ENCODE data around the gene TNFRSF14. TPM values are rescaled to one million over a fixed set of nuclear protein-coding genes. Genes with fewer than 3 reads are reported as not detected.

The TNFRSF14 gene
- total and polyA plus RNA-seq, 9 of the 15 experiments (the other 6 are each of a cell fraction or from before 2014, with no cell fraction given) = 0.11 to 2.3 (median 0.68) TPM; not detected in 2

DNA sequence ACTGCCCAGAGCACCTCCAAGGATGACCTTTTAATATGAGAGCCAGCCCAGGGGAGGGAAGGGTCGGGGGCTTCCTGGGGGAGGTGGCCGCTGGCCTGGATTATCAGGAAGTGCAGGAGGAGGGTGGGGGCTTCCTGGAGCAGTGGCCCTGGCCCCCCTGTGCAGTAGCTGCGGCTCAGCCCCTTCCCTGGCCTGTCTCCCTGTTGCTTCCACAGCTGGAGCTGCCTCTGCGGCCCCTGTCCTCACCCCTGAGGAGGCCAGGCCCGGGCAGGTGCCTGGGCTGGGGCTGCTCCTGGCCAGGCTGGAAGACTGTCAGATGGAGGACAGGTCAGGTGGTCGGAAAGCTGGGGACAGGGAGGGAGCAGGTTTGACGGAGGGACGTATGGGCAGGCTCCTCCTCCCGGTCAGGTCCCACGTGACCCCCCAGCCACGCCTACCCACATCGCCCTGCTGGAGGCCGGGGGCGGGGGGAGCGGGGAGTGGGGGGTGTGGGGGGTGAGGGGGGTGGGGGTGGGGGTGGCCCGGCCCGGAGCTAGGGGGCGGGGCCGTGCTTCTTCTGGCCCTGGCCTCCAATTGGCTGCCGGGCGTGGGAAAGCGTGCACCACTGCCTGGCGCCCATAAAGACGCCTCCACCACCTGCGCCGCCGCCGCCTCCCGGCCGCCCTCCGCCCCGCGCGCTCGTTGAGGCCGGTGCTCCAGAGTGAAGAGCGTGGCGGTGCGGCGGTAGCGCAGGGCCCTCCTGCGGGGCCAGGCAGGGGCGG, 10.2 kb upstream of the TNFRSF14 start (continued):
- TF ChIP-seq, protein P1, sequence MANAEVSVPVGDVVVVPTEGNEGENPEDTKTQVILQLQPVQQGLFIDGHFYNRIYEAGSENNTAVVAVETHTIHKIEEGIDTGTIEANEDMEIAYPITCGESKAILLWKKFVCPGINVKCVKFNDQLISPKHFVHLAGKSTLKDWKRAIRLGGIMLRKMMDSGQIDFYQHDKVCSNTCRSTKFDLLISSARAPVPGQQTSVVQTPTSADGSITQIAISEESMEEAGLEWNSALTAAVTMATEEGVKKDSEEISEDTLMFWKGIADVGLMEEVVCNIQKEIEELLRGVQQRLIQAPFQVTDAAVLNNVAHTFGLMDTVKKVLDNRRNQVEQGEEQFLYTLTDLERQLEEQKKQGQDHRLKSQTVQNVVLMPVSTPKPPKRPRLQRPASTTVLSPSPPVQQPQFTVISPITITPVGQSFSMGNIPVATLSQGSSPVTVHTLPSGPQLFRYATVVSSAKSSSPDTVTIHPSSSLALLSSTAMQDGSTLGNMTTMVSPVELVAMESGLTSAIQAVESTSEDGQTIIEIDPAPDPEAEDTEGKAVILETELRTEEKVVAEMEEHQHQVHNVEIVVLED (CRISPR knock-in tag; IDR thresholded peaks at IDR 0.05) = 0 out of 2 replicates have a peak, but pooled peaks have one; percentile 11
- TF ChIP-seq ZNF431 (CRISPR knock-in tag; IDR thresholded peaks at IDR 0.05) = no peak
- no peak for TF ChIP-seq ZNF57 (CRISPR knock-in tag; IDR thresholded peaks at IDR 0.05)
- TF ChIP-seq, protein P2, sequence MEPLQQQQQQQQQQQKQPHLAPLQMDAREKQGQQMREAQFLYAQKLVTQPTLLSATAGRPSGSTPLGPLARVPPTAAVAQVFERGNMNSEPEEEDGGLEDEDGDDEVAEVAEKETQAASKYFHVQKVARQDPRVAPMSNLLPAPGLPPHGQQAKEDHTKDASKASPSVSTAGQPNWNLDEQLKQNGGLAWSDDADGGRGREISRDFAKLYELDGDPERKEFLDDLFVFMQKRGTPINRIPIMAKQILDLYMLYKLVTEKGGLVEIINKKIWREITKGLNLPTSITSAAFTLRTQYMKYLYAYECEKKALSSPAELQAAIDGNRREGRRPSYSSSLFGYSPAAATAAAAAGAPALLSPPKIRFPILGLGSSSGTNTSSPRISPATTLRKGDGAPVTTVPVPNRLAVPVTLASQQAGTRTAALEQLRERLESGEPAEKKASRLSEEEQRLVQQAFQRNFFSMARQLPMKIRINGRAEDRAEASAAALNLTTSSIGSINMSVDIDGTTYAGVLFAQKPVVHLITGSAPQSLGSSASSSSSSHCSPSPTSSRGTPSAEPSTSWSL (CRISPR knock-in tag; IDR thresholded peaks at IDR 0.05; ENCODE audit: borderline replicate concordance) = no peak
- TF ChIP-seq, protein P3, sequence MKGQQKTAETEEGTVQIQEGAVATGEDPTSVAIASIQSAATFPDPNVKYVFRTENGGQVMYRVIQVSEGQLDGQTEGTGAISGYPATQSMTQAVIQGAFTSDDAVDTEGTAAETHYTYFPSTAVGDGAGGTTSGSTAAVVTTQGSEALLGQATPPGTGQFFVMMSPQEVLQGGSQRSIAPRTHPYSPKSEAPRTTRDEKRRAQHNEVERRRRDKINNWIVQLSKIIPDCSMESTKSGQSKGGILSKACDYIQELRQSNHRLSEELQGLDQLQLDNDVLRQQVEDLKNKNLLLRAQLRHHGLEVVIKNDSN (CRISPR knock-in tag; IDR thresholded peaks at IDR 0.05) = peak; percentile 94
- TF ChIP-seq, protein P4, sequence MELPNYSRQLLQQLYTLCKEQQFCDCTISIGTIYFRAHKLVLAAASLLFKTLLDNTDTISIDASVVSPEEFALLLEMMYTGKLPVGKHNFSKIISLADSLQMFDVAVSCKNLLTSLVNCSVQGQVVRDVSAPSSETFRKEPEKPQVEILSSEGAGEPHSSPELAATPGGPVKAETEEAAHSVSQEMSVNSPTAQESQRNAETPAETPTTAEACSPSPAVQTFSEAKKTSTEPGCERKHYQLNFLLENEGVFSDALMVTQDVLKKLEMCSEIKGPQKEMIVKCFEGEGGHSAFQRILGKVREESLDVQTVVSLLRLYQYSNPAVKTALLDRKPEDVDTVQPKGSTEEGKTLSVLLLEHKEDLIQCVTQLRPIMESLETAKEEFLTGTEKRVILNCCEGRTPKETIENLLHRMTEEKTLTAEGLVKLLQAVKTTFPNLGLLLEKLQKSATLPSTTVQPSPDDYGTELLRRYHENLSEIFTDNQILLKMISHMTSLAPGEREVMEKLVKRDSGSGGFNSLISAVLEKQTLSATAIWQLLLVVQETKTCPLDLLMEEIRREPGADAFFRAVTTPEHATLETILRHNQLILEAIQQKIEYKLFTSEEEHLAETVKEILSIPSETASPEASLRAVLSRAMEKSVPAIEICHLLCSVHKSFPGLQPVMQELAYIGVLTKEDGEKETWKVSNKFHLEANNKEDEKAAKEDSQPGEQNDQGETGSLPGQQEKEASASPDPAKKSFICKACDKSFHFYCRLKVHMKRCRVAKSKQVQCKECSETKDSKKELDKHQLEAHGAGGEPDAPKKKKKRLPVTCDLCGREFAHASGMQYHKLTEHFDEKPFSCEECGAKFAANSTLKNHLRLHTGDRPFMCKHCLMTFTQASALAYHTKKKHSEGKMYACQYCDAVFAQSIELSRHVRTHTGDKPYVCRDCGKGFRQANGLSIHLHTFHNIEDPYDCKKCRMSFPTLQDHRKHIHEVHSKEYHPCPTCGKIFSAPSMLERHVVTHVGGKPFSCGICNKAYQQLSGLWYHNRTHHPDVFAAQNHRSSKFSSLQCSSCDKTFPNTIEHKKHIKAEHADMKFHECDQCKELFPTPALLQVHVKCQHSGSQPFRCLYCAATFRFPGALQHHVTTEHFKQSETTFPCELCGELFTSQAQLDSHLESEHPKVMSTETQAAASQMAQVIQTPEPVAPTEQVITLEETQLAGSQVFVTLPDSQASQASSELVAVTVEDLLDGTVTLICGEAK (IDR thresholded peaks at IDR 0.05) = no peak
- TF ChIP-seq, protein P4 (CRISPR knock-in tag; IDR thresholded peaks at IDR 0.05) = no peak
- TF ChIP-seq PCBP1 (IDR thresholded peaks at IDR 0.05; ENCODE audit: low read depth, low read length, poor library complexity, severe bottlenecking) = peak; percentile 97
- peak; percentile 98 for TF ChIP-seq HNRNPK (IDR thresholded peaks at IDR 0.05; ENCODE audit: low read depth, low read length, poor library complexity, severe bottlenecking)
- no peak for TF ChIP-seq CSDE1 (IDR thresholded peaks at IDR 0.05)
- TF ChIP-seq, protein P5, sequence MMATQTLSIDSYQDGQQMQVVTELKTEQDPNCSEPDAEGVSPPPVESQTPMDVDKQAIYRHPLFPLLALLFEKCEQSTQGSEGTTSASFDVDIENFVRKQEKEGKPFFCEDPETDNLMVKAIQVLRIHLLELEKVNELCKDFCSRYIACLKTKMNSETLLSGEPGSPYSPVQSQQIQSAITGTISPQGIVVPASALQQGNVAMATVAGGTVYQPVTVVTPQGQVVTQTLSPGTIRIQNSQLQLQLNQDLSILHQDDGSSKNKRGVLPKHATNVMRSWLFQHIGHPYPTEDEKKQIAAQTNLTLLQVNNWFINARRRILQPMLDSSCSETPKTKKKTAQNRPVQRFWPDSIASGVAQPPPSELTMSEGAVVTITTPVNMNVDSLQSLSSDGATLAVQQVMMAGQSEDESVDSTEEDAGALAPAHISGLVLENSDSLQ (IDR thresholded peaks at IDR 0.05) = peak; percentile 74
- 0 out of 2 replicates have a peak, but pooled peaks have one; percentile 20 for TF ChIP-seq GABPB1 (CRISPR knock-in tag; IDR thresholded peaks at IDR 0.05)
